Activated B cell treated with CpG ODN at 0.5 μM for 24 hours (primary cell): ENCODE measurements around the gene GNG4. TPM values are rescaled to one million over a fixed set of nuclear protein-coding genes. Genes with fewer than 3 reads are reported as not detected.

Experiments used
- ATAC-seq: fragments of 200-7000 bp; cut with Tn5 transposase; one replicate; pipeline ENCODE4 v1.10.0; 2021; ENCODE audit warnings: low read depth, mild to moderate bottlenecking, moderate library complexity
- CTCF ChIA-PET: fragments of 350-600 bp; sonication (Branson Sonifier 250); formaldehyde crosslinking; loops from one replicate; lab custom pipeline; 2021; ENCODE audit warnings: antibody characterized with exemption; lab: Charles Lee
- POLR2A ChIA-PET: fragments of 350-600 bp; sonication (Branson Sonifier 250); formaldehyde crosslinking; loops from one replicate; lab custom pipeline; 2021; ENCODE audit warnings: antibody characterized with exemption; lab: Charles Lee
- DNase-seq: peaks from one replicate; pipeline ENCODE4 v3.0.0; 2022
- H3K27ac Mint-ChIP-seq: one replicate; pipeline ENCODE4 v1.8.0; 2020; ENCODE audit warnings: mixed read lengths
- H3K27me3 Mint-ChIP-seq: one replicate; pipeline ENCODE4 v1.8.0; 2021; ENCODE audit warnings: mixed read lengths
- H3K36me3 Mint-ChIP-seq: one replicate; pipeline ENCODE4 v1.8.0; 2021; ENCODE audit warnings: low read depth, mixed read lengths
- H3K4me1 Mint-ChIP-seq: one replicate; pipeline ENCODE4 v1.8.0; 2021; ENCODE audit warnings: mixed read lengths
- H3K4me3 Mint-ChIP-seq: one replicate; pipeline ENCODE4 v1.8.0; 2020; ENCODE audit warnings: mild to moderate bottlenecking, mixed read lengths
- H3K9me3 Mint-ChIP-seq: one replicate; pipeline ENCODE4 v1.8.0; 2020; ENCODE audit warnings: mixed read lengths
- intact Hi-C: fragments of 100-400 bp; cut with micrococcal nuclease; formaldehyde crosslinking; loops from one replicate; pipeline ENCODE4 v1.15.1; 2024
- total RNA-seq: library from RNA; stranded (reverse); gene quantifications from 2 replicates; pipeline ENCODE4 v1.2.3, GENCODE V29; 2022
- TF ChIP-seq, protein P1 (sequence below): fragments of 200-600 bp; IDR thresholded peaks from one replicate; pipeline ENCODE4 v1.8.0; 2022; ENCODE audit warnings: antibody characterized with exemption, mild to moderate bottlenecking

The GNG4 gene
- total RNA-seq, 1 donor from 2014 or later: 2.2 TPM

DNA sequence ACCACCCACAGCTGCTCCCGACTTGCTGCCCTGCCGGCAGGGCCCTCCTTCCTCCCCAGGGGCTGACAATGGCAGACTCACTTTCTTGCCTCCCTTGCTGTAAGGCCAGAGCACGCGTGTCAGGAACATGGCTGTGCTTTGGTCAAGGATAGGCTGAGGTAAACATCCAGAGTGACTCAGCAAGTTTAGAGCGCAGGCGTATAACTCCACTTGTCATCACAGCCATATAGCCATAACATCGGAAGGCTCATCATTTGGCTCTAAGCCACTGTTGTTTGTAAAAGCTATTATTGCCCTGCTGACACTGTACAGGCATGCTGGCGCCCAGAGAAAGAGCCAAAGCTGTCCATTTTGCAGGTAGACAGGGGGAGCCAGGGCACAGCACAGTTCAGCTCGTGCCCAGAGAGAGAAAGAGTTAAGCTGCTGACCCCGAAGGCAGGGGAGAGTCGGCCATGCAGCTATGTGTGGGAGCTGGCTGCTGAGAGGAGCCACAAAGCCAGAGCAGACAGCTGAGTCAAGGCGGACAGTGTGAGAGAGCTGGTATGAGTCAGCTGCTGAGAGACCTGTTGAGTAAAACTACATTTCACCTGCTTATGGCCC is 60.6 kb downstream of the GNG4 start:
- no peak overlapping the region for H3K27ac Mint-ChIP-seq
- H3K4me1 Mint-ChIP-seq: no peaks in the 10 kb centered on the region
- intact Hi-C loops: no loop called here
- DNase-seq (no peak), ATAC-seq (no peak)
- TF ChIP-seq, protein P1, sequence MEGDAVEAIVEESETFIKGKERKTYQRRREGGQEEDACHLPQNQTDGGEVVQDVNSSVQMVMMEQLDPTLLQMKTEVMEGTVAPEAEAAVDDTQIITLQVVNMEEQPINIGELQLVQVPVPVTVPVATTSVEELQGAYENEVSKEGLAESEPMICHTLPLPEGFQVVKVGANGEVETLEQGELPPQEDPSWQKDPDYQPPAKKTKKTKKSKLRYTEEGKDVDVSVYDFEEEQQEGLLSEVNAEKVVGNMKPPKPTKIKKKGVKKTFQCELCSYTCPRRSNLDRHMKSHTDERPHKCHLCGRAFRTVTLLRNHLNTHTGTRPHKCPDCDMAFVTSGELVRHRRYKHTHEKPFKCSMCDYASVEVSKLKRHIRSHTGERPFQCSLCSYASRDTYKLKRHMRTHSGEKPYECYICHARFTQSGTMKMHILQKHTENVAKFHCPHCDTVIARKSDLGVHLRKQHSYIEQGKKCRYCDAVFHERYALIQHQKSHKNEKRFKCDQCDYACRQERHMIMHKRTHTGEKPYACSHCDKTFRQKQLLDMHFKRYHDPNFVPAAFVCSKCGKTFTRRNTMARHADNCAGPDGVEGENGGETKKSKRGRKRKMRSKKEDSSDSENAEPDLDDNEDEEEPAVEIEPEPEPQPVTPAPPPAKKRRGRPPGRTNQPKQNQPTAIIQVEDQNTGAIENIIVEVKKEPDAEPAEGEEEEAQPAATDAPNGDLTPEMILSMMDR: no peak
- H3K36me3 Mint-ChIP-seq: peaks cover 2% of the 10 kb centered on the region
- no peak overlapping the region for H3K4me3 Mint-ChIP-seq
- ChIA-PET POLR2A (no interaction called here), CTCF (interaction anchor here (0.8 kb wide), 1 partner anchor 12 kb away, joined by 4 read pairs; no protein-coding TSS in a partner anchor)
- H3K9me3 Mint-ChIP-seq: peaks cover 20% of the 10 kb centered on the region
- peaks cover 21% of the 10 kb centered on the region for H3K27me3 Mint-ChIP-seq

- Mint-ChIP-seq H3K9me3 (peaks cover 20% of the 10 kb centered on the region), H3K4me3 (no peak overlapping the region), H3K27ac (no peak overlapping the region), H3K4me1 (no peaks in the 10 kb centered on the region), H3K27me3 (peaks cover 15% of the 10 kb centered on the region), H3K36me3 (peaks cover 2% of the 10 kb centered on the region)
- CTCF ChIA-PET: no interaction called here
- POLR2A ChIA-PET: no interaction called here
- intact Hi-C loops: no loop called here
- TF ChIP-seq, protein P1: no peak
- no peak for ATAC-seq
- DNase-seq: no peak
Measured at GRCh38 chr1:235588156-235588555, 61.4 kb downstream of the GNG4 start.

- peaks cover 2% of the 10 kb centered on the region for H3K36me3 Mint-ChIP-seq
- peaks cover 19% of the 10 kb centered on the region for H3K27me3 Mint-ChIP-seq
- peaks cover 20% of the 10 kb centered on the region for H3K9me3 Mint-ChIP-seq
- ATAC-seq (no peak), DNase-seq (no peak)
- POLR2A ChIA-PET: no interaction called here
- no peaks in the 10 kb centered on the region for H3K4me1 Mint-ChIP-seq
- CTCF ChIA-PET: no interaction called here
- no peak overlapping the region for H3K4me3 Mint-ChIP-seq
- intact Hi-C loops: no loop called here
- H3K27ac Mint-ChIP-seq: no peak overlapping the region
- TF ChIP-seq, protein P1: no peak
Measured at GRCh38 chr1:235586992-235587391, 62.6 kb downstream of the GNG4 start.

DNA sequence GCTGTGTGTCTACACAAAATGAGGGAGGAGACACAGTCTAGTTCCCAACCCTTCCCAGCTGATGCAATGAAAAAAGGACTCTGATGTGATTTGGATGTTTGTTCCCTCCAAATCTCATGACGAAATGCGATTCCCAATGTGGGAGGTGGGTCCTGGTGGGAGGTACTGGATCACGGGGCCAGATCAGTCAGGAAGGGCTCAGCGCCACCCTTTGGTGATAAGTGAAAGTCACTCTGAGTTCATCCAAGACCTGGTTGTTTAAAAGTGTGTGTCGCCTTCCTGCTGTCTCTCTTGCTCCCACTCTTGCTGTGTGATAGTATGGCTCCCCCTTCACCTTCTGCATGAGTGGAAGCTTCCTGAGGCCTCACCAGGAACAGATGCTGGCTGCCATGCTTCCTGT is 63.2 kb downstream of the GNG4 start:
- ATAC-seq (no peak), DNase-seq (no peak)
- ChIA-PET POLR2A (no interaction called here), CTCF (no interaction called here)
- H3K9me3 Mint-ChIP-seq: peaks cover 22% of the 10 kb centered on the region
- TF ChIP-seq, protein P1: no peak
- intact Hi-C loops: no loop called here
- peaks cover 2% of the 10 kb centered on the region for H3K36me3 Mint-ChIP-seq
- no peak overlapping the region for H3K27ac Mint-ChIP-seq
- H3K4me3 Mint-ChIP-seq: no peak overlapping the region
- no peaks in the 10 kb centered on the region for H3K4me1 Mint-ChIP-seq
- peaks cover 15% of the 10 kb centered on the region for H3K27me3 Mint-ChIP-seq

DNA sequence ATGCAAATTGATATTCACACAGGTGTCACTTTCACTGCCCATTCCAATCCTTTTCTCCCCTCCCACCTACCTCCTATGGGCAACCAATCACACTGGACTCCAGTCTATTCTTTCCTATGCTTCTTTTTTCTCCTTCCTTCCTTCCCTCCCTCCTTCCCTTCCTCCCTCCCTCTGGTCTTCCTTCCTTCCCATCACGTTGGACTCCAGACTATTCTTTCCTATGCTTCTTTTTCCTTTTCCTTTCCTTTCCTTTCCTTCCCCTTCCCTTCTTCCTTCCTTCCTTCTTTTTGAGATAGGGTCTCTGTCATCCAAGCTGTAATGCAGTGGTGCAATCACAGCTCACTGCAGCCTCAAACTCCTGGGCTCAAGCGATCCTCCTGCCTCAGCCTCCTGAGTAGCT is 64.6 kb downstream of the GNG4 start:
- DNase-seq (no peak), ATAC-seq (no peak)
- peaks cover 14% of the 10 kb centered on the region for H3K27me3 Mint-ChIP-seq
- intact Hi-C loops: no loop called here
- H3K36me3 Mint-ChIP-seq: peaks cover 2% of the 10 kb centered on the region
- H3K27ac Mint-ChIP-seq: no peak overlapping the region
- TF ChIP-seq, protein P1: no peak
- ChIA-PET POLR2A (no interaction called here), CTCF (no interaction called here)
- H3K4me1 Mint-ChIP-seq: no peaks in the 10 kb centered on the region
- H3K9me3 Mint-ChIP-seq: peaks cover 22% of the 10 kb centered on the region
- no peak overlapping the region for H3K4me3 Mint-ChIP-seq
